Heart right ventricle (tissue), 16 donors: ENCODE data around the gene UMODL1. TPM values are rescaled to one million over a fixed set of nuclear protein-coding genes. Genes with fewer than 3 reads are reported as not detected.

Experiments used
- ATAC-seq, 8 donors: fragments of 200-7000 bp; cut with Tn5 transposase; one replicate each; pipeline ENCODE4 v1.9.1; 2020; ENCODE audit warnings: mild to moderate bottlenecking in 8 of 8, moderate library complexity in 8 of 8, moderate number of reproducible peaks in 1 of 8
- DNase-seq, 2 donors: peaks; one replicate each; pipeline ENCODE4 v3.0.0-alpha.2; 2020
- H3K27ac ChIP-seq, 10 donors: fragments of 200-600 bp; sonication (generic) in 2 of 10; one replicate each; pipeline versions ENCODE4 v1.5.0 to v1.8.0; 2020 to 2022; ENCODE audit warnings: mild to moderate bottlenecking in 3 of 10
- H3K27me3 ChIP-seq, 7 donors: fragments of 200-600 bp; one replicate each; pipeline ENCODE4 v1.8.0; 2021 to 2022; ENCODE audit warnings: mild to moderate bottlenecking in 2 of 7
- H3K36me3 ChIP-seq, 9 donors: fragments of 200-600 bp; sonication (generic) in 1 of 9; one replicate each; pipeline versions ENCODE4 v1.5.0 to v1.8.0; 2020 to 2022; ENCODE audit warnings: mild to moderate bottlenecking in 2 of 9
- H3K4me1 ChIP-seq, 9 donors: fragments of 200-600 bp; sonication (generic) in 1 of 9; one replicate each; pipeline versions ENCODE4 v1.5.0 to v1.8.0; 2020 to 2022; ENCODE audit warnings: mild to moderate bottlenecking in 4 of 9
- H3K4me3 ChIP-seq, 10 donors: fragments of 200-600 bp; sonication (generic) in 2 of 10; one replicate each; pipeline versions ENCODE4 v1.5.0 to v1.8.0; 2020 to 2022; ENCODE audit warnings: mild to moderate bottlenecking in 7 of 10, moderate library complexity in 2 of 10
- H3K9me3 ChIP-seq, 11 donors: fragments of 200-600 bp in 10 of 11; sonication (generic) in 2 of 11; one replicate each; pipeline versions ENCODE4 v1.5.0 to v1.8.0; 2013 to 2022; ENCODE audit warnings: mild to moderate bottlenecking in 2 of 11, control low read depth in 1 of 11, moderate library complexity in 1 of 11
- CTCF ChIP-seq, 9 donors: fragments of 200-600 bp; sonication (generic) in 2 of 9; IDR thresholded peaks; one replicate each; pipeline versions ENCODE4 v1.5.0 to v1.8.0; 2021 to 2022; ENCODE audit warnings: antibody characterized with exemption in 9 of 9, mild to moderate bottlenecking in 5 of 9, moderate library complexity in 1 of 9
- WGBS, 2 donors: extraction: QIAGEN DNeasy Blood & Tissue Kit; methylation state at CpG; one replicate each; pipeline ENCODE4 v1.1.7; 2013; ENCODE audit warnings: inconsistent platforms in 1 of 2; 5-methylcytosine and 5-hydroxymethylcytosine counted together
- intact Hi-C, 10 donors: fragments of 100-400 bp; cut with DNase I; formaldehyde crosslinking; loops; one replicate each; pipeline versions ENCODE4 v1.11.1 to v1.14.2; 2022
- polyA plus RNA-seq, 2 donors: library from polyadenylated mRNA; stranded (reverse); fragments of 200-250 nt; gene quantifications; one replicate each; pipeline ENCODE4 v1.2.3, GENCODE V29; 2013
- total RNA-seq, 10 donors: library from RNA; stranded (reverse); fragmentation: NEBNext Ultra II Directional in 3 of 10; extraction: Animal tissue kit (Norgen Biotek cat#: 25700) in 3 of 10; gene quantifications; one replicate each; pipeline versions ENCODE4 v1.2.1 to v1.2.4, GENCODE V29; 2021 to 2023
- donor health status: Arrhythmogenic right ventricular cardiomyopathy.
- donor health status: ischemic (EF 13 %, LVEDD 7.1; RV severe dilation, severe dysfunction).
- donor health status: healthy with polysubstance abuse.
- donor health status: DM: no; HTN: yes; CAD: no.
- donor health status: DM: no; HTN: no; CAD: no.
- donor health status: ischemic (EF 25% LVEDD 6.9; RV normal size, moderate dysfunction).
- donor health status: ischemic (EF 25% LVEDD 5.7; RV mildly dilated, moderate dysfunction).
- donor health status: healthy.
- donor health status: DM: yes; HTN: yes; CAD: no.
- donor health status: Ischemic cardiomyopathy.
- donor health status: ischemic (EF 35%, LVEDD 5.7; RV mildly dilated, moderate dysfunction).
- donor health status: nonischemic (EF 11% LVEDD 7.7; RV severe dilation, severe dysfunction).
- donor health status: DM: yes; HTN: yes; CAD: no.
- donor health status: PGD.
- donor health status: ischemic (EF 29% LVEDD 5.4; RV normal size, mild dysfunction).
- donor health status: nonischemic (EF 23%, LVEDD 6.1; RV moderate dilation, normal function).

The UMODL1 gene
- total and polyA plus RNA-seq, 12 donors, result 0.13 to 0.31 (median 0.25) TPM; not detected in 9

- WGBS, 2 donors, result 77 to 79% methylated on average over 12 of the region's 12 CpGs
- peaks cover 0 to 29% (median 14%) of the 10 kb centered on the region in 7 donors for H3K27me3 ChIP-seq
- no peaks in the 10 kb centered on the region for H3K36me3 ChIP-seq
- H3K4me3 ChIP-seq, result no peak overlapping the region
- no peak overlapping the region for H3K27ac ChIP-seq
- peaks cover 0 to 1% (median 0%) of the 10 kb centered on the region in 11 donors for H3K9me3 ChIP-seq
- peaks cover 0 to 16% (median 2%) of the 10 kb centered on the region in 9 donors for H3K4me1 ChIP-seq
- intact Hi-C loops, result no loop called here
- TF ChIP-seq CTCF (IDR thresholded peaks at IDR 0.05), result no peak
- DNase-seq, result no peak
- ATAC-seq, result no peak
These were observed 18.0 kb downstream of the UMODL1 start for GRCh38 chr21:42089093-42089631.

- Histone ChIP-seq H3K36me3 (no peaks in the 10 kb centered on the region), H3K9me3 (peaks cover 0 to 7% (median 4%) of the 10 kb centered on the region in 11 donors), H3K27ac (no peak overlapping the region), H3K27me3 (peaks cover 0 to 29% (median 15%) of the 10 kb centered on the region in 7 donors), H3K4me3 (no peak overlapping the region), H3K4me1 (peaks cover 0 to 19% (median 3%) of the 10 kb centered on the region in 9 donors)
- no peak for DNase-seq
- intact Hi-C loops, result loop anchor here in 1 of 10 donors (10.0 kb wide), 1 partner anchor 45 kb away; no protein-coding TSS in a partner anchor
- 90% methylated on average over 21 of the region's 21 CpGs for WGBS, 2 donors
- ATAC-seq, result no peak
- TF ChIP-seq CTCF (IDR thresholded peaks at IDR 0.05), result no peak
These were observed 18.7 kb downstream of the UMODL1 start for GRCh38 chr21:42089665-42090310.

DNA sequence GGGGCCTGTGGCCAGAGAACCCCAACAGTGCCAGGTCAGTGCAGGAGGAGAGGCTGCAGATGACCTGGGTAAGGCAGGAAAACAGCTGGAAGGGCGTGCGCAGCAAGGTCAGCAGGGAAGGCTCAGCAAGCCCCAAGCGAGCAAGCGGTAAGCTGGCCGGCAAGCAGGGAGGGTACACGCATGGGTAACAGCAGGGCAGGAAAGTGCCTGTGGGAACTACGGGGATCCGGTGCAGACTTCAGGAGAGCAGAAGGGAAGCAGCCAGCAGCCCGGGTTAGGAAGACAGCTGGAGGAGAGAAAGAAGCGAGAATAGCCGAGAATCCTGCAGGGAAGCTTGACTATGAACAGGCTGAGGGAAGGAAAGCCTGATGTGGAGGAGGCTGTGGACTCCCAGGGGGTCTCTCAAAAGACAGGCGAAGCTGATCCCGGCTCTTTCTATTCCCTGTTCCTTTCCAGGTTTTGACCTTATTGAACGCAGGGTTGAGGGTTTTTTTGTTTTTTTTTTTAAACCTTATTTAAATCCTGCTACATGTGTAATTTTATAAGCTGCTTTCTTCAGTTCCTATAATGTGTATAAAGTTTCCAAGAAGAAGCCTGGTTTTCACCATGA is 20.9 kb downstream of the UMODL1 start:
- Histone ChIP-seq H3K27me3 (peaks cover 0 to 33% (median 15%) of the 10 kb centered on the region in 7 donors), H3K9me3 (peaks cover 0 to 13% (median 7%) of the 10 kb centered on the region in 11 donors), H3K36me3 (no peaks in the 10 kb centered on the region), H3K4me1 (peaks cover 0 to 29% (median 8%) of the 10 kb centered on the region in 9 donors), H3K4me3 (no peak overlapping the region), H3K27ac (no peak overlapping the region)
- WGBS, 2 donors, result 21 to 31% methylated on average over 14 of the region's 14 CpGs
- DNase-seq (no peak), ATAC-seq (peak in 1 of 8 donors; percentile 25)
- intact Hi-C loops, result loop anchor here in 1 of 10 donors (10.0 kb wide), 1 partner anchor 47 kb away; no protein-coding TSS in a partner anchor
- no peak for TF ChIP-seq CTCF (IDR thresholded peaks at IDR 0.05)

DNA sequence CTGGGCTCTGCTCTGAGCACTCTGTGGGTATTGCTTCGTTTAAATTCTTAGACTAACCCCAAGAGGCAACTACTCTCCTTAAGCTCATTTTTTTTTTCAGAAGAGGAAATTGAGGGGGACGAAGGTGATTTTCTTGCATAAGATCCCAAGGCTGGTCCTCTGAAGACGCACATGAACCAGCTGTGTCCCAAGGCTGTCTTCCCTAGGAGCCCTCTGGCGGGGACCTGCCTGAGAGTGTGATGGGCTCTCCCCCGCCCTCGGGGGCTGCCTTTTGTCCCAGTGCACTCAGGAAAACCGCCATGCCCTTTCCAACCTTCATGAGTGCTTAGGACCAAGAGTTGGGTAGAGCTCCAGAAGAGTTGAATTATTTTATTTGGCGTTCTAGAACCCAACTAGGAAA is 21.7 kb downstream of the UMODL1 start:
- Histone ChIP-seq H3K9me3 (peaks cover 0 to 13% (median 7%) of the 10 kb centered on the region in 11 donors), H3K4me1 (peaks cover 0 to 36% (median 13%) of the 10 kb centered on the region in 9 donors), H3K4me3 (no peak overlapping the region), H3K27me3 (peaks cover 0 to 33% (median 15%) of the 10 kb centered on the region in 7 donors), H3K36me3 (no peaks in the 10 kb centered on the region), H3K27ac (no peak overlapping the region)
- DNase-seq (no peak), ATAC-seq (no peak)
- no peak for TF ChIP-seq CTCF (IDR thresholded peaks at IDR 0.05)
- WGBS, 2 donors, result 70 to 72% methylated on average over 8 of the region's 8 CpGs
- intact Hi-C loops, result loop anchor here in 1 of 10 donors (10.0 kb wide), 1 partner anchor 48 kb away; no protein-coding TSS in a partner anchor
